A549 (cell line): ENCODE results near the gene BMERB1.

Experiments
- CHD4 ChIP-seq: fragments of 200-600 bp; sonication (generic); IDR thresholded peaks from 2 replicates; pipeline ENCODE4 v1.6.1; 2016; ENCODE audit warnings: antibody characterized with exemption, mild to moderate bottlenecking, borderline replicate concordance
- CTCF ChIP-seq: fragments of >200 bp; sonication (Bioruptor Twin); formaldehyde crosslinking; IDR thresholded peaks from 3 replicates; pipeline ENCODE4 v1.5.1; 2016
- EP300 ChIP-seq, 2 experiments: fragments of >200 bp; sonication (Bioruptor Twin); formaldehyde crosslinking; IDR thresholded peaks; 2 replicates in 1 of 2; 3 replicates in 1 of 2; pipeline ENCODE4 v1.6.1; 2016 to 2017
- HDAC2 ChIP-seq: fragments of 200-600 bp; sonication (generic); IDR thresholded peaks from 2 replicates; pipeline ENCODE4 v1.6.1; 2016
- JUN ChIP-seq, 2 experiments: fragments of >200 bp; sonication (Bioruptor Twin); formaldehyde crosslinking; IDR thresholded peaks; 2 replicates in 1 of 2; 3 replicates in 1 of 2; pipeline ENCODE4 v1.6.1; 2016 to 2017
- MAFK ChIP-seq: fragments of 450-650 bp; IDR thresholded peaks from 2 replicates; pipeline ENCODE4 v1.6.1; 2014; ENCODE audit not compliant: partially characterized antibody
- MAX ChIP-seq: IDR thresholded peaks from 2 replicates; pipeline ENCODE4 v1.6.1; 2012
- NFE2L2 ChIP-seq: fragments of 150-350 bp; conservative IDR thresholded peaks from 2 replicates; pipeline ENCODE4 v1.6.1; 2014; ENCODE audit warnings: low read length
- PHF8 ChIP-seq: fragments of 200-600 bp; sonication (generic); IDR thresholded peaks from 2 replicates; pipeline ENCODE4 v1.6.1; 2016; ENCODE audit warnings: low read depth, mild to moderate bottlenecking, antibody characterized with exemption, moderate library complexity, borderline replicate concordance
- POLR2A ChIP-seq: IDR thresholded peaks from 2 replicates; pipeline ENCODE4 v1.6.1; 2012; ENCODE audit warnings: mild to moderate bottlenecking, low read length
- RFX5 ChIP-seq: fragments of 450-650 bp; IDR thresholded peaks from 2 replicates; pipeline ENCODE4 v1.7.1; 2014; ENCODE audit warnings: antibody characterized with exemption, mild to moderate bottlenecking, moderate library complexity
- RNF2 ChIP-seq: fragments of 200-600 bp; sonication (generic); IDR thresholded peaks from 2 replicates; pipeline ENCODE4 v1.6.1; 2016; ENCODE audit warnings: low read depth, mild to moderate bottlenecking, antibody characterized with exemption, moderate library complexity, borderline replicate concordance
- SREBF2 ChIP-seq: fragments of 450-650 bp; IDR thresholded peaks from 2 replicates; pipeline ENCODE4 v1.6.1; 2014; ENCODE audit warnings: mild to moderate bottlenecking, moderate library complexity

DNA sequence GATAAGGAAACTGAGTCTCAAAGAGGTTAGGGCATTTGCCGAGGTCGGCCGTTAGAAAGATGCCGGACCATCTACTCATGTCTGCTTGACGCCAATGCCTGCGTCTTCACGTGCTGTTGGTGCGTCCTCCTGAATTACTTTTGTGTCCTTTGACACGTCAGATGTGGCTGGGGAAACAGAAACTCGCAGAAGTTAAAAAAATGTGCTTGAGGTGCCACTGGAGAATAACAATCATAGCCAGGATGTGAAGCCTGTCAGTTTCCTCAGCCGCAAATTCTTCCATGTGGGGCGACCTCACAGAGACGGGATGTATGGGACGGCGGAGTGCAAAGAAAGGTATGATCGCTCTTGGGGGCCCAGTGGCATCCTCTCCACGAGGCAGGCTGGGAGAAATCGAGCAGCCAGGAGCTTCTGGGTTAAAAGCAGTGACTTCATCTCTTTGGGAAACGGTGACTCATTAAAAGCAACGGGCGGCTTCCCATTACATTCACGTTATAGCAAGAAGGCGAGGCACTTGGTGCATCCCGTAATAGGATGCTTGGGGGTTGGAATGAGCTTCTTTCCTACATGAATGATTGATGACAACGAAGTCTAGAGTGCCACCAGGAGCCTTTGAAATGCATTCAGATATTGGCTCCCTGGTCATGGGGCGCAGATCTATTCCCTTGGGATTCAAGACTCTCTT, 67.8 kb downstream of the BMERB1 start:
- TF ChIP-seq CTCF (no peak), MAFK (peak; percentile 26), SREBF2 (no peak), MAX (peak; percentile 91), NFE2L2 (no peak), POLR2A (no peak), JUN (IDR thresholded peaks at IDR 0.05) (peak in 1 of 2 experiments; percentile 76; a peak in 4 of 5 replicates), EP300 (IDR thresholded peaks at IDR 0.05) (peak; percentile 41 to 72; a peak in 3 of 5 replicates), RFX5 (no peak), CHD4 (no peak), PHF8 (no peak), RNF2 (no peak), HDAC2 (no peak)
